Liver (tissue), 9 donors: Measurements from ENCODE around the gene CNTLN. TPM values are rescaled to one million over a fixed set of nuclear protein-coding genes. Genes with fewer than 3 reads are reported as not detected.

Experiments used
- DNase-seq: peaks from one replicate; pipeline ENCODE4 v3.0.0-alpha.2; 2017; ENCODE audit warnings: low spot score
- H3K27ac ChIP-seq, 2 donors: one replicate each; pipeline ENCODE4 v1.7.0; 2013; ENCODE audit warnings: inconsistent platforms in 2 of 2, low read length in 2 of 2, control low read depth in 1 of 2, low read depth in 1 of 2, mild to moderate bottlenecking in 1 of 2
- H3K27me3 ChIP-seq, 4 donors: one replicate each; pipeline versions ENCODE4 v1.6.1 to v1.7.0; 2013; ENCODE audit warnings: low read length in 3 of 4, inconsistent platforms in 1 of 4, mild to moderate bottlenecking in 1 of 4, moderate library complexity in 1 of 4; ENCODE audit not compliant: control insufficient read depth in 4 of 4, insufficient read depth in 4 of 4
- H3K36me3 ChIP-seq, 4 donors: one replicate each; pipeline versions ENCODE4 v1.6.1 to v1.7.0; 2013; ENCODE audit warnings: low read length in 3 of 4, mild to moderate bottlenecking in 3 of 4, low read depth in 1 of 4, moderate library complexity in 1 of 4; ENCODE audit not compliant: control insufficient read depth in 4 of 4, insufficient read depth in 3 of 4
- H3K4me1 ChIP-seq, 4 donors: one replicate each; pipeline versions ENCODE4 v1.6.1 to v1.7.0; 2013; ENCODE audit warnings: low read length in 3 of 4, mild to moderate bottlenecking in 3 of 4, moderate library complexity in 1 of 4; ENCODE audit not compliant: control insufficient read depth in 4 of 4, insufficient read depth in 4 of 4
- H3K4me3 ChIP-seq, 3 donors: one replicate each; pipeline versions ENCODE4 v1.6.1 to v1.7.0; 2013; ENCODE audit warnings: low read length in 3 of 3, control low read depth in 1 of 3, low read depth in 1 of 3, mild to moderate bottlenecking in 1 of 3
- H3K9ac ChIP-seq, 2 donors: one replicate each; pipeline ENCODE4 v1.7.0; 2013; ENCODE audit warnings: low read length in 2 of 2, mild to moderate bottlenecking in 2 of 2, moderate library complexity in 2 of 2, control low read depth in 1 of 2, low read depth in 1 of 2
- H3K9me3 ChIP-seq, 4 donors: one replicate each; pipeline versions ENCODE4 v1.6.1 to v1.7.0; 2013; ENCODE audit warnings: low read length in 3 of 4; ENCODE audit not compliant: control insufficient read depth in 4 of 4
- EGR1 ChIP-seq, 2 donors: IDR thresholded peaks; 2 replicates each; pipeline ENCODE4 v1.6.1; 2016 to 2018; ENCODE audit warnings: antibody characterized with exemption in 2 of 2, low read depth in 2 of 2
- FOXA1 ChIP-seq: IDR thresholded peaks from 2 replicates; pipeline ENCODE4 v1.6.1; 2016; ENCODE audit warnings: antibody characterized with exemption
- GABPA ChIP-seq, 2 donors: IDR thresholded peaks in 1 of 2; conservative IDR thresholded peaks in 1 of 2; 2 replicates each; pipeline ENCODE4 v1.6.1; 2016; ENCODE audit warnings: antibody characterized with exemption in 2 of 2, mild to moderate bottlenecking in 1 of 2, moderate library complexity in 1 of 2
- HNF4A ChIP-seq, 2 donors: conservative IDR thresholded peaks; 2 replicates each; pipeline ENCODE4 v1.6.1; 2016; ENCODE audit warnings: antibody characterized with exemption in 2 of 2, mild to moderate bottlenecking in 2 of 2
- HNF4G ChIP-seq: IDR thresholded peaks from 2 replicates; pipeline ENCODE4 v1.6.1; 2016; ENCODE audit warnings: antibody characterized with exemption
- JUND ChIP-seq, 2 donors: IDR thresholded peaks; 2 replicates each; pipeline ENCODE4 v1.6.1; 2016; ENCODE audit warnings: antibody characterized with exemption in 2 of 2
- NR2F2 ChIP-seq: IDR thresholded peaks from 2 replicates; pipeline ENCODE4 v1.6.1; 2016; ENCODE audit warnings: antibody characterized with exemption
- RAD21 ChIP-seq, 2 donors: IDR thresholded peaks; 2 replicates each; pipeline ENCODE4 v1.6.1; 2016; ENCODE audit warnings: antibody characterized with exemption in 2 of 2, mild to moderate bottlenecking in 2 of 2
- RXRA ChIP-seq, 2 donors: IDR thresholded peaks; 2 replicates each; pipeline ENCODE4 v1.6.1; 2017 to 2018; ENCODE audit warnings: antibody characterized with exemption in 2 of 2, mild to moderate bottlenecking in 1 of 2
- SP1 ChIP-seq: IDR thresholded peaks from 2 replicates; pipeline ENCODE4 v1.6.1; 2018; ENCODE audit warnings: antibody characterized with exemption, mild to moderate bottlenecking
- TAF1 ChIP-seq: conservative IDR thresholded peaks from 2 replicates; pipeline ENCODE4 v1.6.1; 2016; ENCODE audit warnings: antibody characterized with exemption, mild to moderate bottlenecking
- YY1 ChIP-seq: IDR thresholded peaks from 2 replicates; pipeline ENCODE4 v1.6.1; 2016; ENCODE audit warnings: antibody characterized with exemption, mild to moderate bottlenecking
- polyA plus RNA-seq, 2 donors: library from polyadenylated mRNA; stranded (reverse) in 1 of 2; unstranded in 1 of 2; fragments of 200-250 nt in 1 of 2; fragments of >200 nt in 1 of 2; fragmentation: Nextera tagmentation in 1 of 2; extraction: Ambion mirVana in 1 of 2; gene quantifications; one replicate each; pipeline versions ENCODE4 v1.2.1 to v1.2.3, GENCODE V29; 2013 to 2015
- total RNA-seq, 2 donors: library from RNA; depleted of rRNA; stranded (reverse); fragments of >200 nt; gene quantifications; one replicate each; pipeline ENCODE4 v1.2.3, GENCODE V29; 2014
- TF ChIP-seq, protein P1 (sequence below): IDR thresholded peaks from 2 replicates; pipeline ENCODE4 v1.6.1; 2016; ENCODE audit warnings: antibody characterized with exemption
- TF ChIP-seq, protein P2 (sequence below): fragments of 150-350 bp; IDR thresholded peaks from 2 replicates; pipeline ENCODE4 v1.5.1; 2017; ENCODE audit warnings: improper control_type of control experiment, low read depth, low read length; ENCODE audit not compliant: missing input control
- TF ChIP-seq, protein P3 (sequence below): IDR thresholded peaks from 2 replicates; pipeline ENCODE4 v1.6.1; 2016; ENCODE audit warnings: antibody characterized with exemption
- TF ChIP-seq, protein P4 (sequence below): IDR thresholded peaks from 2 replicates; pipeline ENCODE4 v1.6.1; 2016; ENCODE audit warnings: antibody characterized with exemption
- TF ChIP-seq, protein P5 (sequence below): IDR thresholded peaks from 2 replicates; pipeline ENCODE4 v1.6.1; 2016; ENCODE audit warnings: antibody characterized with exemption, mild to moderate bottlenecking
- donor health status: healthy.
- donor health status: healthy.
- donor health status: healthy.
- donor health status: healthy.
- donor health status: healthy.

Gene CNTLN
- total and polyA plus RNA-seq, 4 donors = 2.8 to 31.4 (median 11.0) TPM

DNA sequence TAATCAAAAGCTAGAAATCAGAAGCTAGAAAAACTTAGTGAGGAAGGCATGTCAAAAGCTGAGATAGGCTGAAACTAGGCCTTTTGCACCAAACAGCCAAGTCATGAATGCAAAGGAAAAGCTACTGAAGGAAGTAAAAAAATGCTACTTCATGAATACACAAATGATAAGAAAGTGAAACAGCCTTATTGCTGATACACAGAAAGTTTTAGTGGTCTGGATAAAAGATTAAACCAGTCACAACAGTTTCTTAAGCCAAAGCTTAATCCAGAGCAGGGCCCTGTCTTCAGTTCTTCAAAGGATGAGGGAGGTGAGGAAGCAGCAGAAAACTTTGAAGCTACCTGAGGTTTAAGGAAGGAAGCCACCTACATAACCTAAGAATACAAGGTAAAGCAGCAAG lies 341.6 kb downstream of the CNTLN start:
- Histone ChIP-seq H3K4me1 (no peaks in the 10 kb centered on the region), H3K27me3 (no peaks in the 10 kb centered on the region), H3K27ac (no peak overlapping the region), H3K36me3 (peaks cover 0 to 9% (median 0%) of the 10 kb centered on the region in 4 donors), H3K9ac (no peak overlapping the region), H3K9me3 (no peaks in the 10 kb centered on the region), H3K4me3 (no peak overlapping the region)
- TF ChIP-seq YY1 = no peak
- TF ChIP-seq RAD21 (IDR thresholded peaks at IDR 0.05) = no peak
- no peak for TF ChIP-seq SP1
- no peak for TF ChIP-seq HNF4A (conservative IDR thresholded peaks at IDR 0.05)
- no peak for TF ChIP-seq RXRA (IDR thresholded peaks at IDR 0.05)
- TF ChIP-seq GABPA (IDR thresholded peaks at IDR 0.05 in 1 of 2, conservative IDR thresholded peaks at IDR 0.05 in 1 of 2) = no peak
- no peak for TF ChIP-seq NR2F2
- TF ChIP-seq, protein P1, sequence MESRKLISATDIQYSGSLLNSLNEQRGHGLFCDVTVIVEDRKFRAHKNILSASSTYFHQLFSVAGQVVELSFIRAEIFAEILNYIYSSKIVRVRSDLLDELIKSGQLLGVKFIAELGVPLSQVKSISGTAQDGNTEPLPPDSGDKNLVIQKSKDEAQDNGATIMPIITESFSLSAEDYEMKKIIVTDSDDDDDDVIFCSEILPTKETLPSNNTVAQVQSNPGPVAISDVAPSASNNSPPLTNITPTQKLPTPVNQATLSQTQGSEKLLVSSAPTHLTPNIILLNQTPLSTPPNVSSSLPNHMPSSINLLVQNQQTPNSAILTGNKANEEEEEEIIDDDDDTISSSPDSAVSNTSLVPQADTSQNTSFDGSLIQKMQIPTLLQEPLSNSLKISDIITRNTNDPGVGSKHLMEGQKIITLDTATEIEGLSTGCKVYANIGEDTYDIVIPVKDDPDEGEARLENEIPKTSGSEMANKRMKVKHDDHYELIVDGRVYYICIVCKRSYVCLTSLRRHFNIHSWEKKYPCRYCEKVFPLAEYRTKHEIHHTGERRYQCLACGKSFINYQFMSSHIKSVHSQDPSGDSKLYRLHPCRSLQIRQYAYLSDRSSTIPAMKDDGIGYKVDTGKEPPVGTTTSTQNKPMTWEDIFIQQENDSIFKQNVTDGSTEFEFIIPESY = no peak
- TF ChIP-seq, protein P2, sequence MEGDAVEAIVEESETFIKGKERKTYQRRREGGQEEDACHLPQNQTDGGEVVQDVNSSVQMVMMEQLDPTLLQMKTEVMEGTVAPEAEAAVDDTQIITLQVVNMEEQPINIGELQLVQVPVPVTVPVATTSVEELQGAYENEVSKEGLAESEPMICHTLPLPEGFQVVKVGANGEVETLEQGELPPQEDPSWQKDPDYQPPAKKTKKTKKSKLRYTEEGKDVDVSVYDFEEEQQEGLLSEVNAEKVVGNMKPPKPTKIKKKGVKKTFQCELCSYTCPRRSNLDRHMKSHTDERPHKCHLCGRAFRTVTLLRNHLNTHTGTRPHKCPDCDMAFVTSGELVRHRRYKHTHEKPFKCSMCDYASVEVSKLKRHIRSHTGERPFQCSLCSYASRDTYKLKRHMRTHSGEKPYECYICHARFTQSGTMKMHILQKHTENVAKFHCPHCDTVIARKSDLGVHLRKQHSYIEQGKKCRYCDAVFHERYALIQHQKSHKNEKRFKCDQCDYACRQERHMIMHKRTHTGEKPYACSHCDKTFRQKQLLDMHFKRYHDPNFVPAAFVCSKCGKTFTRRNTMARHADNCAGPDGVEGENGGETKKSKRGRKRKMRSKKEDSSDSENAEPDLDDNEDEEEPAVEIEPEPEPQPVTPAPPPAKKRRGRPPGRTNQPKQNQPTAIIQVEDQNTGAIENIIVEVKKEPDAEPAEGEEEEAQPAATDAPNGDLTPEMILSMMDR = no peak
- TF ChIP-seq, protein P3, sequence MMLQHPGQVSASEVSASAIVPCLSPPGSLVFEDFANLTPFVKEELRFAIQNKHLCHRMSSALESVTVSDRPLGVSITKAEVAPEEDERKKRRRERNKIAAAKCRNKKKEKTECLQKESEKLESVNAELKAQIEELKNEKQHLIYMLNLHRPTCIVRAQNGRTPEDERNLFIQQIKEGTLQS = no peak
- no peak for TF ChIP-seq HNF4G
- TF ChIP-seq FOXA1 = no peak
- no peak for TF ChIP-seq TAF1
- TF ChIP-seq EGR1 (IDR thresholded peaks at IDR 0.05; ENCODE audit: low read depth in 2 of 2) = no peak
- TF ChIP-seq, protein P4, sequence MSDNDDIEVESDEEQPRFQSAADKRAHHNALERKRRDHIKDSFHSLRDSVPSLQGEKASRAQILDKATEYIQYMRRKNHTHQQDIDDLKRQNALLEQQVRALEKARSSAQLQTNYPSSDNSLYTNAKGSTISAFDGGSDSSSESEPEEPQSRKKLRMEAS = no peak
- TF ChIP-seq, protein P5, sequence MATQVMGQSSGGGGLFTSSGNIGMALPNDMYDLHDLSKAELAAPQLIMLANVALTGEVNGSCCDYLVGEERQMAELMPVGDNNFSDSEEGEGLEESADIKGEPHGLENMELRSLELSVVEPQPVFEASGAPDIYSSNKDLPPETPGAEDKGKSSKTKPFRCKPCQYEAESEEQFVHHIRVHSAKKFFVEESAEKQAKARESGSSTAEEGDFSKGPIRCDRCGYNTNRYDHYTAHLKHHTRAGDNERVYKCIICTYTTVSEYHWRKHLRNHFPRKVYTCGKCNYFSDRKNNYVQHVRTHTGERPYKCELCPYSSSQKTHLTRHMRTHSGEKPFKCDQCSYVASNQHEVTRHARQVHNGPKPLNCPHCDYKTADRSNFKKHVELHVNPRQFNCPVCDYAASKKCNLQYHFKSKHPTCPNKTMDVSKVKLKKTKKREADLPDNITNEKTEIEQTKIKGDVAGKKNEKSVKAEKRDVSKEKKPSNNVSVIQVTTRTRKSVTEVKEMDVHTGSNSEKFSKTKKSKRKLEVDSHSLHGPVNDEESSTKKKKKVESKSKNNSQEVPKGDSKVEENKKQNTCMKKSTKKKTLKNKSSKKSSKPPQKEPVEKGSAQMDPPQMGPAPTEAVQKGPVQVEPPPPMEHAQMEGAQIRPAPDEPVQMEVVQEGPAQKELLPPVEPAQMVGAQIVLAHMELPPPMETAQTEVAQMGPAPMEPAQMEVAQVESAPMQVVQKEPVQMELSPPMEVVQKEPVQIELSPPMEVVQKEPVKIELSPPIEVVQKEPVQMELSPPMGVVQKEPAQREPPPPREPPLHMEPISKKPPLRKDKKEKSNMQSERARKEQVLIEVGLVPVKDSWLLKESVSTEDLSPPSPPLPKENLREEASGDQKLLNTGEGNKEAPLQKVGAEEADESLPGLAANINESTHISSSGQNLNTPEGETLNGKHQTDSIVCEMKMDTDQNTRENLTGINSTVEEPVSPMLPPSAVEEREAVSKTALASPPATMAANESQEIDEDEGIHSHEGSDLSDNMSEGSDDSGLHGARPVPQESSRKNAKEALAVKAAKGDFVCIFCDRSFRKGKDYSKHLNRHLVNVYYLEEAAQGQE = no peak
- no peak for TF ChIP-seq JUND (IDR thresholded peaks at IDR 0.05)
- no peak for DNase-seq

DNA sequence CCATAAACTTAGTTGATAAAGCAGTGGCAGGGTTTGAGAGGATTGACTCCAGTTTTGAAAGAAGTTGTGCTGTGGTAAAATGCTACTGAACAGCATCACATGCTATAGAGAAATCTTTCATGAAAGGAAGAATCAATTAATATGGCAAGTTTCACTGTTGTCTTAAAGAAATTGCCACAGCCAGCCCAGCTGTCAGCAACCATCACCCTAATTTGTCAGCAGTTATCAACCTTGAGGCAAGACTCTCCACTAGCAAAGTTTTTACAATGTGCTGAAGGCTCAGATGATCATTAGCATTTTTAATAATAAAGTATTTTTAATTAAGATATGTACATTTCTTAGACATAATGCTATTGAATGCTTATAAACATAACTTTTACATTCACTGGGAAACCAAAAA lies 343.0 kb downstream of the CNTLN start:
- no peaks in the 10 kb centered on the region for H3K9me3 ChIP-seq
- no peak overlapping the region for H3K9ac ChIP-seq
- no peaks in the 10 kb centered on the region for H3K27me3 ChIP-seq
- H3K36me3 ChIP-seq = peaks cover 0 to 4% (median 0%) of the 10 kb centered on the region in 4 donors
- no peak overlapping the region for H3K4me3 ChIP-seq
- no peak overlapping the region for H3K27ac ChIP-seq
- DNase-seq = no peak
- no peaks in the 10 kb centered on the region for H3K4me1 ChIP-seq
- TF ChIP-seq, protein P3 = no peak
- TF ChIP-seq, protein P5 = no peak
- no peak for TF ChIP-seq JUND (IDR thresholded peaks at IDR 0.05)
- no peak for TF ChIP-seq EGR1 (IDR thresholded peaks at IDR 0.05; ENCODE audit: low read depth in 2 of 2)
- TF ChIP-seq, protein P2 = no peak
- no peak for TF ChIP-seq GABPA (IDR thresholded peaks at IDR 0.05 in 1 of 2, conservative IDR thresholded peaks at IDR 0.05 in 1 of 2)
- TF ChIP-seq HNF4G = no peak
- no peak for TF ChIP-seq NR2F2
- no peak for TF ChIP-seq FOXA1
- no peak for TF ChIP-seq SP1
